HCT116 (cell line): ENCODE data around the gene AP1M1. TPM values are rescaled to one million over a fixed set of nuclear protein-coding genes. Genes with fewer than 3 reads are reported as not detected.

Experiments used
- ATAC-seq: fragments of 200-7000 bp; cut with Tn5 transposase; 2 replicates; pipeline ENCODE4 v1.9.1; 2020; ENCODE audit warnings: mild to moderate bottlenecking, moderate library complexity
- BruUV-seq: library from RNA; stranded (reverse); fragments of 400-500 nt; replicated peaks from 2 replicates; lab custom pipeline; 2021; lab: Mats Ljungman, UMichigan
- CTCF ChIA-PET: fragments of 300-600 bp; sonication (Branson Sonifier 250); formaldehyde crosslinking; loops from one replicate; lab custom pipeline; 2021; ENCODE audit warnings: antibody characterized with exemption; lab: Charles Lee
- POLR2A ChIA-PET: fragments of 300-600, 350-600 bp; sonication (Branson Sonifier 250); formaldehyde crosslinking; loops from one replicate; lab custom pipeline; 2021; ENCODE audit warnings: antibody characterized with exemption; lab: Charles Lee
- RAD21 ChIA-PET, 2 experiments: fragments of 300-600 bp; sonication (Branson Sonifier 250); formaldehyde crosslinking; loops; one replicate each; lab custom pipeline; 2023; ENCODE audit warnings: low total read pairs in 2 of 2; ENCODE audit not compliant: uncharacterized antibody in 2 of 2, unreplicated experiment in 2 of 2, low non-redundant PET in 1 of 2; lab: Charles Lee
- DNase-seq: peaks from one replicate; pipeline ENCODE4 v3.0.0-alpha.2; 2010; ENCODE audit warnings: low read depth, low spot score
- H2AFZ ChIP-seq: fragments of 200-600 bp; shearing (Covaris generic), sonication (generic); 2 replicates; pipeline ENCODE4 v1.6.1; 2017; ENCODE audit warnings: low read depth, mixed run types, mixed read lengths, antibody characterized with exemption, low read length; ENCODE audit not compliant: poor library complexity, severe bottlenecking
- H3K27ac ChIP-seq: 2 replicates; pipeline ENCODE4 v1.5.1; 2012; ENCODE audit warnings: low read depth, low read length
- H3K27me3 ChIP-seq: fragments of 200-600 bp; sonication (generic); 2 replicates; pipeline ENCODE4 v1.6.1; 2016; ENCODE audit warnings: mixed run types, low read length, mixed read lengths; ENCODE audit not compliant: insufficient read depth
- H3K36me3 ChIP-seq, 2 experiments: fragments of 200-500 bp in 1 of 2; fragments of 200-600 bp in 1 of 2; sonication (Bioruptor generic) in 1 of 2; sonication (generic) in 1 of 2; 2 replicates each; pipeline versions ENCODE4 v1.5.1 to v1.6.1; 2014 to 2016; ENCODE audit warnings: low read length in 2 of 2, inconsistent platforms in 1 of 2, mixed read lengths in 1 of 2, mixed run types in 1 of 2; ENCODE audit not compliant: insufficient read depth in 2 of 2, control insufficient read depth in 1 of 2
- H3K4me1 ChIP-seq, 2 experiments: fragments of 200-600 bp in 1 of 2; sonication (generic) in 1 of 2; 2 replicates each; pipeline versions ENCODE4 v1.5.1 to v1.6.1; 2012 to 2017; ENCODE audit warnings: low read length in 2 of 2, inconsistent platforms in 1 of 2, mild to moderate bottlenecking in 1 of 2, mixed read lengths in 1 of 2, mixed run types in 1 of 2, moderate library complexity in 1 of 2; ENCODE audit not compliant: insufficient read depth in 2 of 2, control insufficient read depth in 1 of 2
- H3K4me2 ChIP-seq: fragments of 200-600 bp; sonication (generic); 2 replicates; pipeline ENCODE4 v1.6.1; 2017; ENCODE audit warnings: mixed run types, low read length, mixed read lengths
- H3K4me3 ChIP-seq, 2 experiments: fragments of 200-600 bp in 1 of 2; sonication (generic) in 1 of 2; replicated peaks in 1 of 2; 2 replicates each; pipeline ENCODE4 v1.5.1; 2011 to 2016; ENCODE audit warnings: low read length in 2 of 2, control low read depth in 1 of 2, low read depth in 1 of 2, mild to moderate bottlenecking in 1 of 2, mixed read lengths in 1 of 2, mixed run types in 1 of 2
- H3K79me2 ChIP-seq: fragments of 200-600 bp; sonication (generic); 2 replicates; pipeline ENCODE4 v1.6.1; 2017; ENCODE audit warnings: mild to moderate bottlenecking, mixed run types, low read length, moderate library complexity, mixed read lengths; ENCODE audit not compliant: insufficient read depth
- H3K9ac ChIP-seq: fragments of 200-600 bp; sonication (generic); 2 replicates; pipeline ENCODE4 v1.6.1; 2016; ENCODE audit warnings: low read length, mixed read lengths
- H3K9me2 ChIP-seq: fragments of 200-600 bp; sonication (generic), shearing (Covaris generic); 2 replicates; pipeline ENCODE4 v1.6.1; 2017; ENCODE audit warnings: mixed run types, mild to moderate bottlenecking, moderate library complexity; ENCODE audit not compliant: insufficient read depth
- H3K9me3 ChIP-seq, 2 experiments: fragments of 200-500 bp in 1 of 2; fragments of 200-600 bp in 1 of 2; sonication (Bioruptor generic) in 1 of 2; sonication (generic) in 1 of 2; 2 replicates each; pipeline ENCODE4 v1.6.1; 2014 to 2017; ENCODE audit warnings: low read length in 2 of 2, mixed read lengths in 2 of 2, inconsistent platforms in 1 of 2, low read depth in 1 of 2, mild to moderate bottlenecking in 1 of 2, mixed run types in 1 of 2, moderate library complexity in 1 of 2; ENCODE audit not compliant: control insufficient read depth in 1 of 2, insufficient read depth in 1 of 2
- H4K20me1 ChIP-seq: fragments of 200-600 bp; sonication (generic), shearing (Covaris generic); 2 replicates; pipeline ENCODE4 v1.6.1; 2017; ENCODE audit warnings: mixed run types, mild to moderate bottlenecking, moderate library complexity; ENCODE audit not compliant: insufficient read depth
- CBX3 ChIP-seq: IDR thresholded peaks from 2 replicates; pipeline ENCODE4 v1.6.1; 2012; ENCODE audit warnings: low read depth
- CEBPB ChIP-seq: IDR thresholded peaks from 2 replicates; pipeline ENCODE4 v1.6.1; 2012; ENCODE audit warnings: low read depth
- EGR1 ChIP-seq: IDR thresholded peaks from 2 replicates; pipeline ENCODE4 v1.6.1; 2012; ENCODE audit warnings: low read depth
- ELF1 ChIP-seq: IDR thresholded peaks from 2 replicates; pipeline ENCODE4 v1.6.1; 2012; ENCODE audit warnings: low read depth, borderline replicate concordance
- EZH2phosphoT487 ChIP-seq: fragments of 200-600 bp; IDR thresholded peaks from 2 replicates; pipeline ENCODE4 v1.6.1; 2018; ENCODE audit warnings: antibody characterized with exemption, borderline replicate concordance
- RAD21 ChIP-seq: IDR thresholded peaks from 2 replicates; pipeline ENCODE4 v1.6.1; 2012; ENCODE audit warnings: low read depth, mild to moderate bottlenecking
- SP1 ChIP-seq: IDR thresholded peaks from 2 replicates; pipeline ENCODE4 v1.6.1; 2012; ENCODE audit warnings: low read depth
- TCF7L2 ChIP-seq: IDR thresholded peaks from 2 replicates; pipeline ENCODE4 v1.7.0; 2011; ENCODE audit warnings: borderline replicate concordance, inconsistent platforms; ENCODE audit not compliant: insufficient read depth, insufficient read length; ENCODE audit errors: extremely low read depth
- ZFX ChIP-seq: fragments of 450-650 bp; IDR thresholded peaks from 2 replicates; pipeline ENCODE4 v1.6.1; 2017
- intact Hi-C: fragments of 100-400 bp; cut with micrococcal nuclease; formaldehyde crosslinking; loops from 2 replicates; pipeline ENCODE4 v1.10.0; 2022
- total RNA-seq: library from RNA; stranded (reverse); gene quantifications from one replicate; pipeline ENCODE4 v1.2.1, GENCODE V29; 2021; ENCODE audit not compliant: unreplicated experiment
- TF ChIP-seq, protein P1 (sequence below): IDR thresholded peaks from 2 replicates; pipeline ENCODE4 v1.6.1; 2012; ENCODE audit warnings: low read depth

The AP1M1 gene
- total RNA-seq, 1 experiment from 2014 or later: 50.0 TPM

DNA sequence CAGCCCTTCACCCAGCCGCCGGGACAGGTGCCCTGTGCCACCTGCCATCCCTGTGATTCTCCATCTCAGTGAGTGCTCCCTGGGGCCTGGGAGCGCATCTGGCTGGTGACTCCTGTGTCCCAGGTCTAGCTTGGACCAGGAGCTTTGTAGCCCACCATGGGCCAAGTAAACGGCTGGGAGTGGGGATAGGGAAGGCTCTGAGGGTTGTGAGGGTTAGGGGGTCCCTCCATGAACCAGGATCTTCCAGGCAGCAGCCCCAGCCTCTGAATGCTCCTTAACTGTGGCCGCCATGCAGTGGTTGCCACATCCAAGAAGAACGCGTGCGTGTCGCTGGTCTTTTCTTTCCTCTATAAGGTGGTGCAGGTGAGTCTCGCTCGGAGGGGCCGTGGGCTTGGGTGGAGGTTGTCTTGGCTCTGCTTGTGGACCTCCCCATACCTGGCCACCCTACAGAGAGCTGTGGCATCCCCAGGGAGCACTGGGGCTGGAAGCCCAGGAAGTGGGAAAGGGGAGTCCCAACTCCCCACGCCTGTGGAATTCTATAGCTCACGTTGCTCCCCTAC, 8.4 kb downstream of the AP1M1 start (continued):
- TF ChIP-seq, protein P1, sequence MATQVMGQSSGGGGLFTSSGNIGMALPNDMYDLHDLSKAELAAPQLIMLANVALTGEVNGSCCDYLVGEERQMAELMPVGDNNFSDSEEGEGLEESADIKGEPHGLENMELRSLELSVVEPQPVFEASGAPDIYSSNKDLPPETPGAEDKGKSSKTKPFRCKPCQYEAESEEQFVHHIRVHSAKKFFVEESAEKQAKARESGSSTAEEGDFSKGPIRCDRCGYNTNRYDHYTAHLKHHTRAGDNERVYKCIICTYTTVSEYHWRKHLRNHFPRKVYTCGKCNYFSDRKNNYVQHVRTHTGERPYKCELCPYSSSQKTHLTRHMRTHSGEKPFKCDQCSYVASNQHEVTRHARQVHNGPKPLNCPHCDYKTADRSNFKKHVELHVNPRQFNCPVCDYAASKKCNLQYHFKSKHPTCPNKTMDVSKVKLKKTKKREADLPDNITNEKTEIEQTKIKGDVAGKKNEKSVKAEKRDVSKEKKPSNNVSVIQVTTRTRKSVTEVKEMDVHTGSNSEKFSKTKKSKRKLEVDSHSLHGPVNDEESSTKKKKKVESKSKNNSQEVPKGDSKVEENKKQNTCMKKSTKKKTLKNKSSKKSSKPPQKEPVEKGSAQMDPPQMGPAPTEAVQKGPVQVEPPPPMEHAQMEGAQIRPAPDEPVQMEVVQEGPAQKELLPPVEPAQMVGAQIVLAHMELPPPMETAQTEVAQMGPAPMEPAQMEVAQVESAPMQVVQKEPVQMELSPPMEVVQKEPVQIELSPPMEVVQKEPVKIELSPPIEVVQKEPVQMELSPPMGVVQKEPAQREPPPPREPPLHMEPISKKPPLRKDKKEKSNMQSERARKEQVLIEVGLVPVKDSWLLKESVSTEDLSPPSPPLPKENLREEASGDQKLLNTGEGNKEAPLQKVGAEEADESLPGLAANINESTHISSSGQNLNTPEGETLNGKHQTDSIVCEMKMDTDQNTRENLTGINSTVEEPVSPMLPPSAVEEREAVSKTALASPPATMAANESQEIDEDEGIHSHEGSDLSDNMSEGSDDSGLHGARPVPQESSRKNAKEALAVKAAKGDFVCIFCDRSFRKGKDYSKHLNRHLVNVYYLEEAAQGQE: no peak
- TF ChIP-seq TCF7L2 (no peak), ELF1 (no peak), RAD21 (no peak), CEBPB (no peak), ZFX (no peak), SP1 (no peak)

DNA sequence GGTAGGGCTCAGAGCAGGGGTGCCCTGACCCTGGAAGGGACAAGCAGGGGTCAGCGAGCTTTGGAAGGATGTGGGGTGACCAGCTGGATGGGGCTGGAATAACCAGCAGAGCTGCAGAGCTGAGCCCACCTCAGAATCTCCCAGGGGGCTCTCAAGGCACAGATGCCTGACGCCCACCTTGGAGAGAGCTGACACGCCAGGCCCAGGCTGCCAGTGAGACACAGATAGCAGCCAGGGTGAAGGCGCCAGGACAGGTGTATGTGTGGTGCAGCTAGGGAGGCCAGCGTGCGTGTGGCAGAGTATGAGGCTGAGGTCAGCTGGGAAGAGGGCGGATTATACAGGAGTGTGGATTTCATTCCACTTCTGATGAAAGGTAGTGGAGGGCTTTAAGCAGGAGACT, 8.9 kb downstream of the AP1M1 start:
- ATAC-seq: no peak
- ChIA-PET RAD21 (interaction anchor here in 1 of 2 experiments (1.1 kb wide), 1 partner anchor 176 kb away, joined by 4 read pairs; no protein-coding TSS in a partner anchor), CTCF (no interaction called here), POLR2A (no interaction called here)
- H3K4me2 ChIP-seq: no peak overlapping the region
- intact Hi-C loops: no loop called here
- peaks cover 7% of the 10 kb centered on the region; the same call in 1 of the 2 replicates for H3K79me2 ChIP-seq
- TF ChIP-seq ELF1 (no peak), CEBPB (no peak), EZH2phosphoT487 (no peak), EGR1 (no peak), CBX3 (no peak)
- H3K9me3 ChIP-seq: no peaks in the 10 kb centered on the region
- no peaks in the 10 kb centered on the region for H3K4me1 ChIP-seq
- H3K36me3 ChIP-seq: peaks cover 5 to 19% of the 10 kb centered on the region in 2 experiments; a peak in 3 of 4 replicates
- H3K27me3 ChIP-seq: no peaks in the 10 kb centered on the region
- no peaks in the 10 kb centered on the region for H4K20me1 ChIP-seq
- no TSS peak for BruUV-seq
- no peak overlapping the region for H3K27ac ChIP-seq
- H3K9ac ChIP-seq: no peak overlapping the region
- H3K4me3 ChIP-seq: no peak overlapping the region
- DNase-seq: no peak
- no peak overlapping the region for H2AFZ ChIP-seq
- H3K9me2 ChIP-seq: no peaks in the 10 kb centered on the region
